ENCODE measurements around the gene ASB3.
A peak's percentile ranks its signal among the peaks of the same experiment; 100 is the strongest.

The ASB3 gene

GRCh38 chr2:53786705-53787613 is at the start of gene ASB3, which contains the start of gene ERLEC1:
TSS of gene ASB3 (minus strand) at chr2:53786953. CDS start at chr2:53765572, 21,381 bp downstream.
TSS of gene ERLEC1 (plus strand) at chr2:53787044. CDS start at chr2:53787211, 167 bp downstream.
- H3K36me3 ChIP-seq (ENCODE audit: control insufficient read depth in 2 of 2, insufficient read depth in 1 of 2, low read length in 2 of 2), result peaks cover 2 to 6% of the 10 kb centered on the region in 2 experiments; a peak in 2 of 3 replicates
- H3K4me3 ChIP-seq (ENCODE audit: low read depth, low read length), result peak within 1 kb of the TSS; percentile 87
- peaks cover 8% of the 10 kb centered on the region; the same call in 1 of the 2 replicates for H3K4me1 ChIP-seq (ENCODE audit: control insufficient read depth, insufficient read depth, low read length)
- POLR2A ChIA-PET, result interaction anchor here (0.5 to 3.9 kb wide), 6 partner anchors 10 to 200 kb away, joined by 3 to 38 read pairs (median 4); partner anchors contain the start of gene CHAC2
- peak within 1 kb of the TSS; percentile 90 for H3K27ac ChIP-seq (ENCODE audit: extremely low read depth, low read depth, low read length)
- CTCF ChIA-PET, result interaction anchor here (1.1 kb wide), 1 partner anchor 19 kb away, joined by 6 read pairs; no protein-coding TSS in a partner anchor
- no peaks in the 10 kb centered on the region for H3K9me3 ChIP-seq (ENCODE audit: control insufficient read depth, insufficient read depth, low read depth, low read length)
- TF ChIP-seq ZNF114 (tag by site-specific recombination; IDR thresholded peaks at IDR 0.05), result no peak
- no peak for TF ChIP-seq ZNF677 (tag by site-specific recombination; IDR thresholded peaks at IDR 0.05)
- no peak for TF ChIP-seq OSR2 (tag by site-specific recombination; IDR thresholded peaks at IDR 0.05)
- TF ChIP-seq HOXD13 (CRISPR knock-in tag; IDR thresholded peaks at IDR 0.05; ENCODE audit: borderline replicate concordance), result no peak
- peak; percentile 76; the same call in 1 of the 2 replicates for TF ChIP-seq ZSCAN30 (tag by site-specific recombination; IDR thresholded peaks at IDR 0.05)
- TF ChIP-seq, protein P1, sequence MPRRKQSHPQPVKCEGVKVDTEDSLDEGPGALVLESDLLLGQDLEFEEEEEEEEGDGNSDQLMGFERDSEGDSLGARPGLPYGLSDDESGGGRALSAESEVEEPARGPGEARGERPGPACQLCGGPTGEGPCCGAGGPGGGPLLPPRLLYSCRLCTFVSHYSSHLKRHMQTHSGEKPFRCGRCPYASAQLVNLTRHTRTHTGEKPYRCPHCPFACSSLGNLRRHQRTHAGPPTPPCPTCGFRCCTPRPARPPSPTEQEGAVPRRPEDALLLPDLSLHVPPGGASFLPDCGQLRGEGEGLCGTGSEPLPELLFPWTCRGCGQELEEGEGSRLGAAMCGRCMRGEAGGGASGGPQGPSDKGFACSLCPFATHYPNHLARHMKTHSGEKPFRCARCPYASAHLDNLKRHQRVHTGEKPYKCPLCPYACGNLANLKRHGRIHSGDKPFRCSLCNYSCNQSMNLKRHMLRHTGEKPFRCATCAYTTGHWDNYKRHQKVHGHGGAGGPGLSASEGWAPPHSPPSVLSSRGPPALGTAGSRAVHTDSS (tag by site-specific recombination; IDR thresholded peaks at IDR 0.05), result peak; percentile 59
- peak; percentile 60 for TF ChIP-seq PRDM10 (tag by site-specific recombination; IDR thresholded peaks at IDR 0.05)
- TF ChIP-seq ZSCAN18 (tag by site-specific recombination; IDR thresholded peaks at IDR 0.05), result no peak
- peak; percentile 62 for TF ChIP-seq PRDM1 (tag by site-specific recombination; IDR thresholded peaks at IDR 0.05)
- peak; percentile 51; the same call in 1 of the 2 replicates for TF ChIP-seq ZBTB44 (tag by site-specific recombination; IDR thresholded peaks at IDR 0.05)
- peak; percentile 84 for TF ChIP-seq SP3 (tag by site-specific recombination; IDR thresholded peaks at IDR 0.05)
- TF ChIP-seq ZNF510 (tag by site-specific recombination; IDR thresholded peaks at IDR 0.05; ENCODE audit: insufficient replicate concordance), result no peak
- TF ChIP-seq SCRT2 (tag by site-specific recombination; IDR thresholded peaks at IDR 0.05), result no peak
- TF ChIP-seq, protein P2, sequence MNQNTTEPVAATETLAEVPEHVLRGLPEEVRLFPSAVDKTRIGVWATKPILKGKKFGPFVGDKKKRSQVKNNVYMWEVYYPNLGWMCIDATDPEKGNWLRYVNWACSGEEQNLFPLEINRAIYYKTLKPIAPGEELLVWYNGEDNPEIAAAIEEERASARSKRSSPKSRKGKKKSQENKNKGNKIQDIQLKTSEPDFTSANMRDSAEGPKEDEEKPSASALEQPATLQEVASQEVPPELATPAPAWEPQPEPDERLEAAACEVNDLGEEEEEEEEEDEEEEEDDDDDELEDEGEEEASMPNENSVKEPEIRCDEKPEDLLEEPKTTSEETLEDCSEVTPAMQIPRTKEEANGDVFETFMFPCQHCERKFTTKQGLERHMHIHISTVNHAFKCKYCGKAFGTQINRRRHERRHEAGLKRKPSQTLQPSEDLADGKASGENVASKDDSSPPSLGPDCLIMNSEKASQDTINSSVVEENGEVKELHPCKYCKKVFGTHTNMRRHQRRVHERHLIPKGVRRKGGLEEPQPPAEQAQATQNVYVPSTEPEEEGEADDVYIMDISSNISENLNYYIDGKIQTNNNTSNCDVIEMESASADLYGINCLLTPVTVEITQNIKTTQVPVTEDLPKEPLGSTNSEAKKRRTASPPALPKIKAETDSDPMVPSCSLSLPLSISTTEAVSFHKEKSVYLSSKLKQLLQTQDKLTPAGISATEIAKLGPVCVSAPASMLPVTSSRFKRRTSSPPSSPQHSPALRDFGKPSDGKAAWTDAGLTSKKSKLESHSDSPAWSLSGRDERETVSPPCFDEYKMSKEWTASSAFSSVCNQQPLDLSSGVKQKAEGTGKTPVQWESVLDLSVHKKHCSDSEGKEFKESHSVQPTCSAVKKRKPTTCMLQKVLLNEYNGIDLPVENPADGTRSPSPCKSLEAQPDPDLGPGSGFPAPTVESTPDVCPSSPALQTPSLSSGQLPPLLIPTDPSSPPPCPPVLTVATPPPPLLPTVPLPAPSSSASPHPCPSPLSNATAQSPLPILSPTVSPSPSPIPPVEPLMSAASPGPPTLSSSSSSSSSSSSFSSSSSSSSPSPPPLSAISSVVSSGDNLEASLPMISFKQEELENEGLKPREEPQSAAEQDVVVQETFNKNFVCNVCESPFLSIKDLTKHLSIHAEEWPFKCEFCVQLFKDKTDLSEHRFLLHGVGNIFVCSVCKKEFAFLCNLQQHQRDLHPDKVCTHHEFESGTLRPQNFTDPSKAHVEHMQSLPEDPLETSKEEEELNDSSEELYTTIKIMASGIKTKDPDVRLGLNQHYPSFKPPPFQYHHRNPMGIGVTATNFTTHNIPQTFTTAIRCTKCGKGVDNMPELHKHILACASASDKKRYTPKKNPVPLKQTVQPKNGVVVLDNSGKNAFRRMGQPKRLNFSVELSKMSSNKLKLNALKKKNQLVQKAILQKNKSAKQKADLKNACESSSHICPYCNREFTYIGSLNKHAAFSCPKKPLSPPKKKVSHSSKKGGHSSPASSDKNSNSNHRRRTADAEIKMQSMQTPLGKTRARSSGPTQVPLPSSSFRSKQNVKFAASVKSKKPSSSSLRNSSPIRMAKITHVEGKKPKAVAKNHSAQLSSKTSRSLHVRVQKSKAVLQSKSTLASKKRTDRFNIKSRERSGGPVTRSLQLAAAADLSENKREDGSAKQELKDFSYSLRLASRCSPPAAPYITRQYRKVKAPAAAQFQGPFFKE (tag by site-specific recombination; IDR thresholded peaks at IDR 0.05; ENCODE audit: borderline replicate concordance), result no peak
- no peak for TF ChIP-seq ZNF148 (tag by site-specific recombination; IDR thresholded peaks at IDR 0.05; ENCODE audit: borderline replicate concordance)
- TF ChIP-seq ZNF600 (tag by site-specific recombination; IDR thresholded peaks at IDR 0.05), result peak; percentile 57; the same call in 1 of the 2 replicates
- no peak for TF ChIP-seq ZNF473 (tag by site-specific recombination; IDR thresholded peaks at IDR 0.05)

All from HEK293 (cell line).